ENCODE measurements around the gene CDK5RAP2. TPM values are rescaled to one million over a fixed set of nuclear protein-coding genes. Genes with fewer than 3 reads are reported as not detected.

The CDK5RAP2 gene
- total RNA-seq, 1 experiment from 2014 or later: 56.4 TPM

- no peaks in the 10 kb centered on the region for H3K4me1 ChIP-seq (ENCODE audit: insufficient read depth, low read length)
- no peak overlapping the region for H2BK15ac ChIP-seq (ENCODE audit: low read depth, low read length)
- no peak overlapping the region for H3K4ac ChIP-seq (ENCODE audit: low read depth, low read length)
- H4K91ac ChIP-seq (ENCODE audit: insufficient read length, low read depth, low read length): no peak overlapping the region
- Mint-ChIP-seq H3K27me3 (ENCODE audit: low read depth) (peaks cover 3% of the 10 kb centered on the region), H3K4me1 (peaks cover 10 to 14% of the 10 kb centered on the region in 2 experiments), H3K4me3 (no peak overlapping the region), H3K27ac (peak overlapping the region in 2 of 3 experiments; percentile 29 to 34; a peak in 2 of 7 replicates), H3K9me3 (peaks cover 6% of the 10 kb centered on the region in 2 experiments; a peak in 4 of 5 replicates), H3K36me3 (ENCODE audit: insufficient read depth in 1 of 3, low read depth in 3 of 3) (peaks cover 0 to 5% (median 5%) of the 10 kb centered on the region in 3 experiments; a peak in 3 of 7 replicates)
- H3K79me1 ChIP-seq (ENCODE audit: insufficient read depth, low read depth, low read length, poor library complexity, severe bottlenecking): no peaks in the 10 kb centered on the region
- no peak for TF ChIP-seq CTCF (conservative IDR thresholded peaks at IDR 0.05)
- H4K8ac ChIP-seq (replicated peaks; ENCODE audit: insufficient read length, low read depth, low read length): no peak overlapping the region
- H3K27ac ChIP-seq (ENCODE audit: insufficient read length, low read depth, low read length): no peak overlapping the region
- no peak overlapping the region for H2BK120ac ChIP-seq (ENCODE audit: low read depth, low read length, poor library complexity, severe bottlenecking)
- no peak overlapping the region for H3K9ac ChIP-seq (ENCODE audit: extremely low read depth, insufficient read length, low read length)
- no peaks in the 10 kb centered on the region for H3K79me2 ChIP-seq (ENCODE audit: insufficient read depth, low read length)
- no peak overlapping the region for H3K56ac ChIP-seq (ENCODE audit: insufficient read length, low read depth, low read length)
- no peak overlapping the region for H2AFZ ChIP-seq (ENCODE audit: low read length)
- no peaks in the 10 kb centered on the region for H3K27me3 ChIP-seq (ENCODE audit: insufficient read depth, low read length)
- H3K23ac ChIP-seq (ENCODE audit: insufficient read length, low read depth, low read length): no peak overlapping the region
- no peak overlapping the region for H2AK5ac ChIP-seq (ENCODE audit: insufficient read length, low read length)
- H4K5ac ChIP-seq (ENCODE audit: insufficient read length, low read depth, low read length): no peak overlapping the region
- DNase-seq: no peak
- no peak overlapping the region for H2BK5ac ChIP-seq (ENCODE audit: insufficient read length, low read length)
- no peaks in the 10 kb centered on the region for H3K9me3 ChIP-seq (ENCODE audit: control insufficient read depth, low read depth, low read length)
- H3K23me2 ChIP-seq (ENCODE audit: insufficient read length, low read depth, low read length, poor library complexity, severe bottlenecking): no peaks in the 10 kb centered on the region
- H3K4me2 ChIP-seq (ENCODE audit: insufficient read depth, insufficient read length, low read length): no peak overlapping the region
- no CpG with 5 or more reads among the region's 9 CpGs for WGBS (ENCODE audit: extremely low coverage, insufficient read length, low lambda C conversion rate)
- H2BK20ac ChIP-seq (ENCODE audit: low read depth, low read length, poor library complexity, severe bottlenecking): no peak overlapping the region
- no peak overlapping the region for H3K18ac ChIP-seq (ENCODE audit: insufficient read length, low read depth, low read length)
- no peak overlapping the region for H3T11ph ChIP-seq (ENCODE audit: low read length)
- H4K20me1 ChIP-seq (ENCODE audit: control insufficient read depth, insufficient read depth, insufficient read length): no peaks in the 10 kb centered on the region
- H3K14ac ChIP-seq (ENCODE audit: insufficient read depth, low read length): no peak overlapping the region
- H2BK12ac ChIP-seq (ENCODE audit: insufficient read length, low read depth, low read length): no peak overlapping the region
Measured at GRCh38 chr9:120351106-120351505, 228.9 kb downstream of the CDK5RAP2 start.

All from H9 (cell line).